Measurements from ENCODE around the gene SMAD3.

Gene SMAD3

GRCh38 chr15:67210555-67211168 lies 145.3 kb downstream of the SMAD3 start:
- no peak for DNase-seq

DNA sequence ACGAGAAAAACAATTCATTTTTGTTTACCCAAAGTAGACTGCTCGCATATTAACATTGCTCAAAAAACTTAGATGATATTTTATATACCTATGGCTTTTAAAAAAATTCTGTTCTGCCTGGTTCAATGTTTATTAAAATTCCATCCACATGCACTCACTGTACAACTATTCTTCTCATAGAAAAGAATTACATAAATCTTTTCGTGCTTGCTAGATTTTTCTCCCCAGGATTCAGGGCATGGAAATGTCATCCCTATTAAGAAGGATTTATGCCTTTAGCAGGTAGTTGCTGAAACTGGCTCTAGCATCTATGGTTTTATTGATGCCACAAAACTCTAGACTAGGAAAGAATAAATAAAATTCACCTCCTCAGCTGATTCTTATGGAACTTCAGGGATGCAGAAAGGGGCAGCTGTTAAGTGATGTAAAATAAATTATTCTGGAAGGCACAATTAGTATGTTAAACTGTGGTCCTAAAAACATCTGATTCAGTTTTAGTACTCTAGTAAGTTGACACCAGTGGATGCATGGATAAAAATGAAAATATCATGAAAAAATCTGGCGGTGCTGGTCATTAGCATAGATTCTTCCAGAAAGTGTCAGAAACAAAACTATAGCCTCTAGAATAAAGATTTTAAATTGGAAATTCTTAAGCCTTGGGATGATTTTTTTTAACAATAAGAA lies 147.4 kb downstream of the SMAD3 start:
- DNase-seq, result no peak

DNA sequence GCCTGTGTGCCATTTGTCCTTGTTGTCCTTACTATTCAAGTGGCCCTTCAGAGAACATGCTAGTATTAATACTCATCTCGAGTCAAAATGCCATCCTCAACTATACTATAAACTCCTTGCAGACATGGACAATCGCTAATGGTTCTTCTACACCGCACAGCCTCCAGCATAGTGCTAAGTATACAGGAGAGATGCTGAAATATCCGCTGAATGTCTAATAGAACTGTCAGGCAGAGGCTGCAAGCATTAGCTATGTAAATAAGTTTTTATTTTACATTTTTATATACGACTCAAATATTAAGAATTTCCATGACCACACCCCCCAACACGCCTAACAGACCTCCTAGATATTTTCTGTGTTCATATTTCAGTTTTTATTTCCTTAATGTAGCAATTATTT lies 149.7 kb downstream of the SMAD3 start:
- DNase-seq, result no peak

DNA sequence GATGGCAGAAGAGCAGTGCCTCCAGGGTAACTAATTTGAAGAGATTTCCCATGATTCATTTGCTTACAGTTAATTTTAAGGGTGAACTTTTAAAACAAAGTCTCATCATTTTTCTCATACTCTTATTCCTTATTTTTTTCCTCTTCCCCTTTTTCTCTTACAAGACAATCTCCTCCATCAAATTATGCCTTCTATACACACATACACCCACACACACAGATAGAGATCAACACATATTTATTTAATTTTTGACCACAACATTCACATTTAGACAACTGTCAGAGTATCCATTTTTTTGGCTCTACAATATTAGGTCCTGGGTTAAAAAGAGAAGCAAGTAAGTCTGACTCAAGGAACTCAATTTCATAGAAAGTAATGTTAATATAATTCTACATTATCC lies 151.5 kb downstream of the SMAD3 start:
- DNase-seq, result no peak

- no peak for DNase-seq
Measured at GRCh38 chr15:67218428-67218827, 153.0 kb downstream of the SMAD3 start.

- DNase-seq, result no peak
Measured at GRCh38 chr15:67219288-67219687, 153.9 kb downstream of the SMAD3 start.

DNA sequence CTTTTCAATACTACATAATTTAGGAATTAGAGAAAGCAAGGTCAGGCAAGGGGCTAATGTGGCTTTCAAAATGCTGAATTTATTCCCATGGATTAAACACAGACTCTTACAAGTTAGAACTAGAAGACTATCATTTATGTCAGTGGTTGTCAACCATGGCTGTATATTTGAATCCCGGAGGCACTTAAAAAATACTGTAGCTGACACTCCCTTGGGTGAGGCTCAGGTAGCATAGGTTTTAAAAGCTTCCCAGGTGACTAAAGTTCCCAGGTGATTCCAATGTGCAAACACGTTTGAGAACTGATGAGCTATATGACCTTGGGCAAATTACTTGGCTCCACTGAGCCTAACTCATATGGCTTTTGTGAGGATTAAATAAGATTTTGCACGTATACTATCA lies 159.5 kb downstream of the SMAD3 start:
- DNase-seq, result no peak

- no peak for DNase-seq
Measured at GRCh38 chr15:67225336-67225735, 159.9 kb downstream of the SMAD3 start.

GRCh38 chr15:67227431-67227830 lies 162.0 kb downstream of the SMAD3 start:
- no peak for DNase-seq

DNA sequence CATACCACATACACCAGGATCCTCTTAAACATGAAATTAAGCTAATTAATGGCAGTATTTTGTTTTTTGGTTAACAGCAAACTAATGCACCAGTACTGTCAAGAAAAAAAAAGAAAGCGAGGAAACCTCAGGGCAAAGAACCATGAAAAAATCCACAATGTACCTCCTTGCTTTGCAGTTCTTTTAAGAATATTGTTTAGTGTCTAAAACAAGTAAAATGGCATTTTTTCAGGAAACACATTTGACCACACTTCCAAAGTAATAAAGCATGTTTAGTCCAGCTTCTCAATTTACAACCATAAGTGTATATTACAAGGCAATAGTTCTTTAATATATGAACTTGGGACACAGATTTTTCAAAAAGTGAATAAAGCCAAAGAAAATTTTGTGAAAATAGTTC lies 162.4 kb downstream of the SMAD3 start:
- DNase-seq, result no peak

GRCh38 chr15:67228286-67228685 lies 162.9 kb downstream of the SMAD3 start:
- DNase-seq, result peak; percentile 20

DNA sequence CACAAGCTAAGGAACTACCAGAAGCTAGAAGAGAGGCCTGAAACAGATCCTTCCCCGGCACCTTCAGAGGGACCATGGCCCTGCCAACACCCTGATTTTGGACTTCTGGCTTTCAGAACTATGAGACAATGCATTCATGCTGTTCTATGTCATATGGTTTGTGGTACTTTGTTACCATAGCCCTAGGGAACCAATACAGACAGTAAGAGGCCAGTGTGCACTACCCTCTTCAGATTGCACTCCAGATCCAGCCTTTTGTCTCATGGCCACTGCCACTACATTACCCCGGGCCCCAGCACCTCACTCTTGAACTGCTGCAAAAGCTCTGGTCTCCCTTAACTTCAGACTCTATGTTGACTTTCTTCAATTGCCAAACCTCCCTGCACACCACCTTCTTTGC lies 165.1 kb downstream of the SMAD3 start:
- DNase-seq, result no peak

- DNase-seq, result no peak
Measured at GRCh38 chr15:67232591-67232990, 167.2 kb downstream of the SMAD3 start.

- peak; percentile 35 for DNase-seq
Measured at GRCh38 chr15:67240235-67241131, 175.1 kb downstream of the SMAD3 start.

- no peak for DNase-seq
Measured at GRCh38 chr15:67241132-67241855, 175.9 kb downstream of the SMAD3 start.

- DNase-seq, result peak; percentile 11
Measured at GRCh38 chr15:67242708-67243111, 177.3 kb downstream of the SMAD3 start.
